SU-DHL-6 (cell line): Measurements from ENCODE around the gene TAF1C.

Experiments used
- EZH2phosphoT487 ChIP-seq: fragments of 200-600 bp; sonication (generic), shearing (Covaris generic); conservative IDR thresholded peaks from 2 replicates; pipeline ENCODE4 v1.6.1; 2018; ENCODE audit warnings: mild to moderate bottlenecking, antibody characterized with exemption, low read length, moderate library complexity, mixed read lengths
- TF ChIP-seq, protein P1 (sequence below): fragments of 200-600 bp; sonication (generic); IDR thresholded peaks from one replicate; pipeline ENCODE4 v1.5.1; 2017; ENCODE audit warnings: antibody characterized with exemption, mild to moderate bottlenecking, low read length, moderate library complexity; ENCODE audit not compliant: insufficient read depth, poor library complexity, severe bottlenecking

DNA sequence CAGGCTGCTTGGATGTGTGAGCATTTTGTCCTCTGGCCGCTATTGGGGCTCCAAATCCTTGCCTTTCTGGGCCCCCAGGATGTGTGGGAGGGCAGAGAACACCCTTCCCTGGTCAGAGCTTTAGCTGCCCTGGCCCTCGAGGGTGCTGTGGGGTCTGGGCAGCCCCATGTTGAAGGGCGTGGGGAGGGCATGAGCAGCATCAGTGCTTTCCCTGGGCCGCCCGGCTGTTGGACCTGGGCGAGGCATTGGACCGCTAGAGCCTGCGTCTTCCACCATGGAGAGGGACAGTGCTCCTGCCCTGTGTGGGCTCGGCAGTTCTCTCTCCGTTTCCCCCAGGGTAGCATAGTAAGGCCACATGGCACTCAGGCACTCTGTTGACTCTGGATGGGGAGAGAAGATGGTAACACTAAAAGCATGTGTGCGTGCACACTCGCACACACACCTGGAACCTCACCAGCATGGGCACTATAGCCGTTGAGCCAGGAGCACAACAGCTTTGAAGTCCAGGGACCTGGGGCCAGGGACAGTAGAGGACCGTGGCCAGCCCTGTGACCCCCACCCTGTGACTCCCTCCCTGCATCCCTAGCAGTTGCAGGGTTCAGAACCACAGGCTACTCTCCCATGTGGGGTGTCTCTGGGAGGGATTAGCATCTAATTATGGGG lies 10.7 kb upstream of the TAF1C start:
- TF ChIP-seq, protein P1, sequence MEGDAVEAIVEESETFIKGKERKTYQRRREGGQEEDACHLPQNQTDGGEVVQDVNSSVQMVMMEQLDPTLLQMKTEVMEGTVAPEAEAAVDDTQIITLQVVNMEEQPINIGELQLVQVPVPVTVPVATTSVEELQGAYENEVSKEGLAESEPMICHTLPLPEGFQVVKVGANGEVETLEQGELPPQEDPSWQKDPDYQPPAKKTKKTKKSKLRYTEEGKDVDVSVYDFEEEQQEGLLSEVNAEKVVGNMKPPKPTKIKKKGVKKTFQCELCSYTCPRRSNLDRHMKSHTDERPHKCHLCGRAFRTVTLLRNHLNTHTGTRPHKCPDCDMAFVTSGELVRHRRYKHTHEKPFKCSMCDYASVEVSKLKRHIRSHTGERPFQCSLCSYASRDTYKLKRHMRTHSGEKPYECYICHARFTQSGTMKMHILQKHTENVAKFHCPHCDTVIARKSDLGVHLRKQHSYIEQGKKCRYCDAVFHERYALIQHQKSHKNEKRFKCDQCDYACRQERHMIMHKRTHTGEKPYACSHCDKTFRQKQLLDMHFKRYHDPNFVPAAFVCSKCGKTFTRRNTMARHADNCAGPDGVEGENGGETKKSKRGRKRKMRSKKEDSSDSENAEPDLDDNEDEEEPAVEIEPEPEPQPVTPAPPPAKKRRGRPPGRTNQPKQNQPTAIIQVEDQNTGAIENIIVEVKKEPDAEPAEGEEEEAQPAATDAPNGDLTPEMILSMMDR: no peak
- no peak for TF ChIP-seq EZH2phosphoT487
